Stimulated activated naive B cell treated with anti-CD40 and anti-IgM and Interleukin-4, amounts not matched to agents 10 μg/mL and 1 μg/mL and 100 μg/mL, for 72 hours (primary cell): ENCODE measurements around the gene KIAA1671.

Source experiments
- ATAC-seq, 2 donors: fragments of 150-1000 bp; cut with Tn5 transposase; replicated peaks; 2 replicates each; pipeline ENCODE4 v1.10.0; 2021; ENCODE audit warnings: moderate library complexity in 1 of 2
- DNase-seq: peaks from one replicate; pipeline ENCODE4 v3.0.0; 2021
- H3K27ac Mint-ChIP-seq: one replicate; pipeline ENCODE4 v1.8.0; 2022; ENCODE audit warnings: mild to moderate bottlenecking, mixed read lengths
- H3K27me3 Mint-ChIP-seq, 2 donors: one replicate each; pipeline ENCODE4 v1.8.0; 2022; ENCODE audit warnings: mixed read lengths in 2 of 2
- H3K36me3 Mint-ChIP-seq, 2 donors: one replicate each; pipeline ENCODE4 v1.8.0; 2022; ENCODE audit warnings: mixed read lengths in 2 of 2, mild to moderate bottlenecking in 1 of 2
- H3K4me1 Mint-ChIP-seq, 2 donors: one replicate each; pipeline ENCODE4 v1.8.0; 2022; ENCODE audit warnings: mixed read lengths in 2 of 2, mild to moderate bottlenecking in 1 of 2
- H3K4me3 Mint-ChIP-seq, 2 donors: one replicate each; pipeline ENCODE4 v1.8.0; 2022; ENCODE audit warnings: mild to moderate bottlenecking in 2 of 2, mixed read lengths in 2 of 2, moderate library complexity in 1 of 2
- H3K9me3 Mint-ChIP-seq, 2 donors: one replicate each; pipeline ENCODE4 v1.8.0; 2022; ENCODE audit warnings: mixed read lengths in 2 of 2, mild to moderate bottlenecking in 1 of 2

The KIAA1671 gene

DNA sequence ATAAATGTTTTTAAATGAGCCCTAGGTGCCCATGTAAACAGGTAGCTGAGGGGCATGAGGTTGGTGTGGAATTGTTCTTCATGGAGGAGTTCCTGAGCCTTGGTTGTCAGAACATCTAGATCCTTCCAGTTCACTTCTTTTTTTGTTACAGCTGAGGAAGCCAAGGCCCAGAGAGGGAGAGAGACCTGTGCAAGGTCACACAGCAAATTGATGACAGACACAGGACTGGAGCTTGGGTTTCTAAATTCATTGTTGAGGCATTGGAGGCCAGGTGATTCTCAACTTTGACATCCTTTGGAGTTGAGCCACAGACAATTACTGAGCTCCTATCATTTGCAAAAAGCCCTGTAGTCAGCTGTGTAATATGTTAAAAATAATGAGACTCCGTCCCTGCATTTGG is 174.0 kb downstream of the KIAA1671 start:
- Mint-ChIP-seq H3K9me3 (peaks cover 0 to 2% of the 10 kb centered on the region in 2 donors), H3K27me3 (peaks cover 12 to 13% of the 10 kb centered on the region in 2 donors), H3K27ac (no peak overlapping the region), H3K4me3 (no peak overlapping the region), H3K36me3 (no peaks in the 10 kb centered on the region), H3K4me1 (no peaks in the 10 kb centered on the region)
- DNase-seq (no peak), ATAC-seq (no peak)

DNA sequence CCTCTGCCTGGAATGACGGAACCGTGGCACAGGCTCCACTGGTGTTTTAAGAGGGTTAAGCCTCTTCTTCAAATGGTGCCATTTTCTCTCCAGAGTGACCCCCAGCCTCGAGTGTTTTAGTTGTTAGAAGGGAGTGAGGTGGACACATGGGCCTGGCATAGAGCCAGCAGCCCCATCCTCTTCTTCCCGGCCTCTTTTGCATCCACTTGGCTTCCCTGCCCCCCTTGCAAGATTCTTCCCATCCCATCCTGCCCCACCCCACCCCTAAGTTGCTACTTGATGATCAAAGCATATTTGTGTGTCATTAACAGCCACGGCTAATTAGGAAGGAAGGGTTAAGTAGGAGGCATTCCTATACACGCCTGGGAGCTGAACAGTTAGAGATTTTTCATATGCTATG is 174.8 kb downstream of the KIAA1671 start:
- peaks cover 0 to 2% of the 10 kb centered on the region in 2 donors for H3K9me3 Mint-ChIP-seq
- H3K4me3 Mint-ChIP-seq: no peak overlapping the region
- peaks cover 9 to 10% of the 10 kb centered on the region in 2 donors for H3K27me3 Mint-ChIP-seq
- ATAC-seq (no peak), DNase-seq (no peak)
- no peaks in the 10 kb centered on the region for H3K4me1 Mint-ChIP-seq
- H3K36me3 Mint-ChIP-seq: no peaks in the 10 kb centered on the region
- no peak overlapping the region for H3K27ac Mint-ChIP-seq

DNA sequence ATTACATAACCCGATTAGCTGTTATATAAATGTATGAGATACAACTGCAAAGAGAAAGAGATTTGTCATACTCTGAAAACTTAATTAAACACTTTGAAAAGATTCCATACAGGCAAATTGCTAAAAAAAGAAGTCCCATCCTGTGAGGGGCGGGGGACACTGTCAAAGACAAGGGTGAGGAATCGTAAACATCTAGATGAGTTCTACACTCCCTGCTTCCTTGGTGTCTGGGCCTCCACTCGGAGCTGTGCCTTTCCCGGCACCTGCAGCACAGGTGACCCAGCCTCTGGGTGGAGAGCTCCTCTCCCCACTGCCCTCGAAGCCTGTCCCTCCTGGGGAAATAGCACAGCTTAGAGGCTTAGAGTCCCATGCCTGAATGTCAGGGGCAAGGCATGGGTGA is 177.9 kb downstream of the KIAA1671 start:
- DNase-seq (no peak), ATAC-seq (no peak)
- no peaks in the 10 kb centered on the region for H3K36me3 Mint-ChIP-seq
- peaks cover 9 to 10% of the 10 kb centered on the region in 2 donors for H3K27me3 Mint-ChIP-seq
- no peak overlapping the region for H3K4me3 Mint-ChIP-seq
- no peak overlapping the region for H3K27ac Mint-ChIP-seq
- no peaks in the 10 kb centered on the region for H3K9me3 Mint-ChIP-seq
- H3K4me1 Mint-ChIP-seq: no peaks in the 10 kb centered on the region

DNA sequence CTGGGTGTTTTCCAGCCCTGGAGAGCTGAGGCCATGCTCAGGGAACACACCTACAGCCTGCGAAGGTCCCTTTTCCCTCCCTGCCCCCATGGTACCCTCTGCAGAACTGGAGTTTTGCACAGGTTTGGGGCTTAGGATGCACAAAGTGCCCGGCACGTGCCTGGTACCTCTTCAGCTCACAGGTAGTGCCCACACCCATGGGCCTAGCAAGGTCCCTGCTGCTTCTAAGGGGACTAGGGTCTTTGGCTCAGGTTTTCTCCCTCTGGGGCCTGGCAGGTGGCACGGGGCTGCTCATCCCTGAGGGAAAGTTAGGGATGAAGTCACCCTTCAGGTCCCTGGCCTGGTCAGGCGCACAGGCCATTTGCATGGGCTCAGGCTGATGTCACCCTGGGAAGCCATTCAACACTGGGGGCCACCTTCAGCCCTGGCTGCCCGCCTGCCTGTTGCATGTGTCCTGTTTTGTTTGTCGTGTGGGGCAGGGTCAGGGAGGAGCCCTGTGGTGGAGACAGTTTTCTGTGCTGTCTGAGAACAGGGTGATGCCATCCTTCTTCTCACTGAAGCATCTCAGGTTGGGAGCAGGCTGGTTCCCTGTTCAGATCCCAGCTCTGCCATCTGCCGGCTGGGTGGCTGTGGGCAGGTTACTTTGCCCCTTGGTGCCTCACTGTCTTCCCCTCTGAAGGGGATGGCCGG is 178.8 kb downstream of the KIAA1671 start:
- Mint-ChIP-seq H3K9me3 (no peaks in the 10 kb centered on the region), H3K4me1 (no peaks in the 10 kb centered on the region), H3K36me3 (no peaks in the 10 kb centered on the region), H3K27ac (no peak overlapping the region), H3K27me3 (peaks cover 9 to 10% of the 10 kb centered on the region in 2 donors), H3K4me3 (no peak overlapping the region)
- no peak for DNase-seq
- ATAC-seq: no peak

DNA sequence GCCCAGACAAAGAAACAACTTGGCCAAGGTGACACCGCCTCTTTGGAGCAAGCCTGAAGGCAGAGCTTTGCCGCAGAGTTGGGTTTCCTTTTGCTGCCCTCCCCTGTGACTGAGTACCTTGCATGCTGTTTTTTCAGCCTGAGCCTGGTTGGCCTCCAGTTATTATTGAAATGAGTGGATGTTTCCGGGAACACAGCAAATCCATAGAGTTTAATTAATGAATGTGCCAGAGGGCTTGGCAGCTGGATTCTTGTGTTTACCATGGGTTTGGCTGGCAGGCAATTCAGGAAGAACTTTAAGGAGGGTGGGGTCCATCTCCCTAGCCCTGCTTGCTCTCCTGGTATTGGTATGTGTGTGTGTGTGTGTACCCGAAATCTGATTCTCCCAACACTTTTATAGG is 181.5 kb downstream of the KIAA1671 start:
- no peaks in the 10 kb centered on the region for H3K27me3 Mint-ChIP-seq
- no peaks in the 10 kb centered on the region for H3K4me1 Mint-ChIP-seq
- ATAC-seq: no peak
- H3K27ac Mint-ChIP-seq: no peak overlapping the region
- no peak for DNase-seq
- no peak overlapping the region for H3K4me3 Mint-ChIP-seq
- H3K9me3 Mint-ChIP-seq: no peaks in the 10 kb centered on the region
- no peaks in the 10 kb centered on the region for H3K36me3 Mint-ChIP-seq

DNA sequence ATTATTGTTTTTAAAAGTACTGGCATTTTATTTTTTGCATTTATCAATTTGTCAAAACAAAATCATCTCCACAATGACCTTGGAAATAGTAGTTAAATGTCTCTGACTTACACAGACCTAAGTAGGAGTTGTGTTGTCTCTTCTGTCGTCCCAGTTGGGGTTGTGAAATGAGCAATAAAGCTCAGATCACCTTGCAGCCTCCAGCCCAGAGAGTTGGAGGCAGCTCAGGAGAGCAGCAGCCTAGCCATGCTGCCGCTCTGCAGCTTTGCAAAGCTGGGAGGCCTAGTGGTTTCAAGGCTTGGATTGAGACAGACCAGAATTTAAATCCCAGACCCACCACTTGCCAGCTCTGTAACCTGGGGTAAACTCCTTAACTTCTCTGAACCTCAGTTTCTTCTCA is 181.9 kb downstream of the KIAA1671 start:
- H3K9me3 Mint-ChIP-seq: no peaks in the 10 kb centered on the region
- no peaks in the 10 kb centered on the region for H3K4me1 Mint-ChIP-seq
- no peaks in the 10 kb centered on the region for H3K27me3 Mint-ChIP-seq
- ATAC-seq (no peak), DNase-seq (no peak)
- H3K4me3 Mint-ChIP-seq: no peak overlapping the region
- H3K36me3 Mint-ChIP-seq: no peaks in the 10 kb centered on the region
- H3K27ac Mint-ChIP-seq: no peak overlapping the region

DNA sequence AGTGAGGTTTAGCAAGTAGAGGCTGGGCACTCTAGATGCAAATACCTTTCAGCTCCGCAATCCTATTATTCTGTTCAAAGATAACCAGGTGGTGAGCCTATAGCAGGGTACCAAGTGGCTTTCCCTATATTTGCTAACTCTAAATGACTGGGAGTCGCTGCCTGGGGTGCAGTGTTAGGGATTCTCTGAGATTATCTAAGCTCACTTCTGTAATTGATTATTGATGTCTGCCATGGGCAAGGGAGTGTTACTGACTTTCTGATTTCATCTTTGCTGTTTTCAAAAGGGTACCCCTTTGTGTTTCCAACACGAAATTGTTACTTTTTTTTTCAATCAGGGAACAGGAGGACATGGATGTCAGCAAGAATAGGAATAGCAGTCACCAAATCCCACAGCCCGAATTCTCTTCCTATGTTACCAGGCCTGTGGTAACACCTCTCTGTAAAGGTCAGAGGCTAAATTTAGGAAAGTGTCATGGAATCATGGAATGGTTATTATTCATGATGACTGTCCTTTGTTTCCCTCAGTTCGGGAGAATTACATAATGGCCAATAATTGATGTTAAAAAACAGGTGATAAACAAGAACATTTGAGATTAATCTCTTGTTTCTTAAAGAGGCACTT is 184.5 kb downstream of the KIAA1671 start:
- no peak for DNase-seq
- no peak for ATAC-seq
- no peaks in the 10 kb centered on the region for H3K27me3 Mint-ChIP-seq
- H3K27ac Mint-ChIP-seq: no peak overlapping the region
- H3K9me3 Mint-ChIP-seq: no peaks in the 10 kb centered on the region
- H3K36me3 Mint-ChIP-seq: no peaks in the 10 kb centered on the region
- no peak overlapping the region for H3K4me3 Mint-ChIP-seq
- no peaks in the 10 kb centered on the region for H3K4me1 Mint-ChIP-seq

DNA sequence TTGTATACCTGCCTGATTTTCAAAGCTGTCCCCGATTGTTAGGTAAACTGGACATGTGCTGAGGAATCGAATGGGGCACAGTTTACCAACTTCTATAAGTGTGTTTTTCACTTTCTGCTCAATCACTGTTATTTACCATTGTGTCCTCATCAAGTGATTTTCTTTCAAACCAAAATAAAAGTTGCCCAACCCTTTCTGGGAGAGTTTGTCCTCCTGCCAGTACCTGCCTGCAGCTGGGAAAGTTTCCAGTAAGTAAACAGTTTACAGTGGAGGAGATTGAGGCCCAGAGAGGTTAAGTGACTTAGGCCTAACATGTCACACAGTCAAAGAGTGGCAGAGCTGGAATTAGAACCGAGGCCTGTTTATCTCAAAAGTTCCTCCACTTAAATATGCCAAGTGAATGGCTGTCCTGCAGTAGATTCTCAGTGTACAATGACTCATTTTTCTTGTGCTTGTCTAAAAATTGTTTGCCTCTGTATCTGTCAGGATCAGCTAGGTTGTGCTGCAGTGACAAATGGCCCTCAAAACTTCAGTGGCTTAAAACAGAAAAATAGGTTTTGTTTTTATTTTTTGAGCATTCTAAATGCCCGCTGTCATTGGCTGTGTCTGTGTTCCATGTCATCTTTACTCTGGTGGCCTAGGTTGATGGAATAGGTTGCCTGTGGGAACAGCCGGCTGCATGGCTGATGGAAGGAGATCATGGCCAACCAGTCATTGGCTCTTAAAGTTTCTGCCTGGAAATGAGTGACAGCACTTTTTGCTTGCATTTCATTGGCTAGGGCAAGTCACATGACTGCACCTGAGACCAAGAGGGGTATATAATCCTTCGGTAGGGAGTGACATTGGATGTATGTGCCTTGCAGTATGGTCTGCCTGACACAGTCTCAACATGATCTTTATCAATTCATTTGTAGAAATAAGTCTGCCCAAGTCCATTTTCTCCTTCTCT is 185.3 kb downstream of the KIAA1671 start:
- Mint-ChIP-seq H3K27ac (no peak overlapping the region), H3K4me1 (no peaks in the 10 kb centered on the region), H3K4me3 (no peak overlapping the region), H3K36me3 (no peaks in the 10 kb centered on the region), H3K27me3 (no peaks in the 10 kb centered on the region), H3K9me3 (no peaks in the 10 kb centered on the region)
- DNase-seq (no peak), ATAC-seq (no peak)

DNA sequence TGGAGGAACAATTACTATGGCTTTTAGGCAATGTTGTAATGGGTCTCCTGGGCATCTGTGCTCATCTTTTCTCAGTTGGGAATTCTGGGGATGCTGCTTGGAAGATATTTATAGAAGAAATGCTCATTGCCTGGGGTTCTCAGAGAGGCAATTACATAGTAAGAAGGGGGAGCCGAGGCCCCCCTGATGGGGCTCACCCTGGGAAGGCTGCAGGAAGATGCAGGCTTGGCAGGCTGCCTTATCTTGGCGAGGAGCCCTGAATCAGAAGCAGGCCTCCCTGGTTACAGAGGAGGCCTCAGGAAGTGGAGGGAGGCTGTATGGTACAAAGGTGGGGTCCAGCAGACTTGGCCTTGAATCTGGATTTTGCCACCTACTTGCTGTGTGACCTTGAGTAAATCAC is 186.5 kb downstream of the KIAA1671 start:
- no peak overlapping the region for H3K4me3 Mint-ChIP-seq
- no peaks in the 10 kb centered on the region for H3K36me3 Mint-ChIP-seq
- H3K9me3 Mint-ChIP-seq: no peaks in the 10 kb centered on the region
- DNase-seq (no peak), ATAC-seq (no peak)
- H3K27ac Mint-ChIP-seq: no peak overlapping the region
- no peaks in the 10 kb centered on the region for H3K27me3 Mint-ChIP-seq
- H3K4me1 Mint-ChIP-seq: no peaks in the 10 kb centered on the region

DNA sequence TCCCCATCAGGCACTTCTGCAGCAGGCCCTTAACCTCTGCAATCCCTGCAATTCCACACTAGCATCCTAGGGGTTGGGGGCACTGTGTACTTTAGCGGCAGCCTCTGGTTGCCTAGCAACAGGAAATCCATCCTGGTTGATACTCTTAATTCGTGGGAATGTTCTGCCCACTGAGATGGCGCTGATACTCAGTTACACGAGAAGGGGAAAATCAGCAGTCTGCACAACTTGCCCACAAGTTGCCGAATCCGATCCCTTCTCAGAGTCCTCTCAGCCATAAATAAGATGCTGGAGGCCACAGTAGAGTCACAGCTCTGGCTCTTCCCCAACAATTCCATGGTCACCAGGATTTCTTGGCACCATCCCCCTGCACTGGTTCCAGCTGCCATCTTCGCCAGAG is 189.6 kb downstream of the KIAA1671 start:
- no peak for DNase-seq
- Mint-ChIP-seq H3K27me3 (no peaks in the 10 kb centered on the region), H3K9me3 (no peaks in the 10 kb centered on the region), H3K27ac (no peak overlapping the region), H3K4me1 (no peaks in the 10 kb centered on the region), H3K4me3 (no peak overlapping the region), H3K36me3 (no peaks in the 10 kb centered on the region)
- no peak for ATAC-seq

DNA sequence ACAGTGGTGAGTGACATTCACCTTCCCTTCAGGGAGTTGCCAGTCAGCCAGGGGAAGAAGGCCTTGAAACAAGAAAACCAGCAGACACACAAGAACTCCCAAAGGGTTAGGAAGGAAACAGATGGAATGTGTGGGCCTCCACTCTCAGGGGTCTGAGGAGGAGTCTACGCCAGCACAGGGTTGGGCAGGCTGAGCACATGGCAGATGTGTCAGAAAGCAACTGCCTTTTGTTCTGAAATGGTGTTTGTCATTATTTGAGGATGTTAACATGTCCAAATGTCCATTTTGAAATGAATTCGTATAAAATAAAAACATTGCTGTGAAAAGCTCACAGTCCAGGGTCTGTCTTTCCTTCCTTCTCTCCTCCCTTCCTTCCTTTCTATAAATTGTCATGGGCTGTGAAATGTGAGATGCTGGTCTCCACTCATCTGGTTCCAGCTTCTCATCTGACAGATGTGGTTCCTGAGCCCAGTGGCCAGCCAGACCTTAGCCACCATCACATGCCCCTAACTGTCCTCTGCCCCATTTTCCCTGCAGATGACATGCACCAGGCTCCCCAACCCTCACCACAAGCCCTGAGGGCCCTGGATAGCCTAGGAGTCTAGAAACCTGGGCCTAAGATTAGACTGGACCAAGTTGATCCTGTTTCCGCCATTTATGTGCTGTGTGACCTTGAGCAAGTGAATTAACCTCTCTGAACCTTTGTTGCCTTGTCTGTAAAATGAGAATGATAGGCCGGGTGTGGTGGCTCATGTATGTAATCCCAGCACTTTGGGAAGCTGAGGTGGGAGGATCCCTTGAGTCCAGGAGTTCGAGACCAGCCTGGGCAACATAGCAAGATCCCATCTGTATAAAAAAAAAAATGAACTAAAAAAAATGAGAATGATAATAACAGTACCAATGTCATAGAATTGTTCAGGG is 190.9 kb downstream of the KIAA1671 start:
- Mint-ChIP-seq H3K4me3 (no peak overlapping the region), H3K27me3 (peaks cover 0 to 4% of the 10 kb centered on the region in 2 donors), H3K27ac (no peak overlapping the region), H3K9me3 (no peaks in the 10 kb centered on the region), H3K4me1 (no peaks in the 10 kb centered on the region), H3K36me3 (no peaks in the 10 kb centered on the region)
- DNase-seq (no peak), ATAC-seq (no peak)

DNA sequence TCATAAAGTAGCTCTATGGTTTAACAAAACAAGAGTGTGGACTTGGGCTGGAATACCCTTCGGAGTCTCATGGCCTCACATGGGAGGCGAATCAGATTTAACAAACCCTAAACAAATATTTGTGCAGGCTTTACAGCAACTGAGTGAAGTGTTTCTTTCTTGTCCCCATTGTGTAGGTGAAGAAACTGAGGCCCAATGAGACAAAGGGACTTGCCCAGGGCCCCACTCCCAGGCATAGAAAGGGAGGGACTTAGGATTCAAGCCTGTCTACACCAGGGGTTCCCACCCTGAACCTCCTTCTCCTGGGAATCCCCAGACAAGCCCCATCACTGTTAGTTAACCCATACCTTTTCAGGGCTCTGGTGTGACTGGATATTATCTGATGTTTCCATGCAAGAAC is 192.0 kb downstream of the KIAA1671 start:
- Mint-ChIP-seq H3K4me3 (no peak overlapping the region), H3K27ac (no peak overlapping the region), H3K9me3 (no peaks in the 10 kb centered on the region), H3K4me1 (no peaks in the 10 kb centered on the region), H3K27me3 (peaks cover 1 to 8% of the 10 kb centered on the region in 2 donors), H3K36me3 (no peaks in the 10 kb centered on the region)
- ATAC-seq: no peak
- no peak for DNase-seq

DNA sequence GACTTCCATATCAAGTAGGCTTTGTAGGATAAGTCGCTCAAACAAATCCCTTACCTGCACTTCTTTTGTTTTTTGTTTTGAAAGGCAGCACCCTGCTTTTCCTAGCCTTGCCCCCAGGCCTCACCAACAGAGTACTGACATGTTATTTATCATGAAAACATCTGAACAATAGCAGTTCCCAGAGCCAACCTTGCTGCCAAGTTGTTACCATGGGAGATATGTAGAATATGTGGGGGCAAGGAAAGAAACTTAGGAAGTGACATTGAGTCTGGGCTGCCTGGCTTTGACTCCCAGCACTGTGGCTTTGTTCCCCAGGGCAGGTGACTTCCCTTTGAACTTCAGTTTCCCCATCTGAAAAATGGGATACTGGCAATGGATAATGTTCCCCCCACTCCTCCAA is 193.8 kb downstream of the KIAA1671 start:
- ATAC-seq (no peak), DNase-seq (no peak)
- Mint-ChIP-seq H3K27ac (no peak overlapping the region), H3K36me3 (no peaks in the 10 kb centered on the region), H3K9me3 (no peaks in the 10 kb centered on the region), H3K4me3 (no peak overlapping the region), H3K27me3 (peaks cover 6 to 13% of the 10 kb centered on the region in 2 donors), H3K4me1 (no peaks in the 10 kb centered on the region)
